A549 (cell line): ENCODE results near the gene SLC9B1. TPM values are rescaled to one million over a fixed set of nuclear protein-coding genes. Genes with fewer than 3 reads are reported as not detected.
A peak's percentile ranks its signal among the peaks of the same experiment; 100 is the strongest.

Experiments used
- ATAC-seq, 2 experiments: fragments of 200-7000 bp in 1 of 2; fragments of >200 bp in 1 of 2; cut with Nextera tagmentation in 1 of 2; cut with Tn5 transposase in 1 of 2; 3 replicates each; pipeline versions ENCODE4 v1.8.0 to v1.9.1; 2018 to 2020; ENCODE audit warnings: mild to moderate bottlenecking in 1 of 2, moderate library complexity in 1 of 2
- CTCF ChIA-PET: fragments of 300-600 bp; sonication (Branson Sonifier 250); formaldehyde crosslinking; extraction: SDS; loops from one replicate; lab custom pipeline; 2021; ENCODE audit warnings: antibody characterized with exemption, inconsistent platforms; lab: Yijun Ruan, JAX
- POLR2A ChIA-PET: fragments of 350-600 bp; formaldehyde crosslinking; extraction: SDS; loops from one replicate; lab custom pipeline; 2021; ENCODE audit warnings: antibody characterized with exemption, inconsistent platforms; lab: Yijun Ruan, JAX
- DNase-seq, 2 experiments: peaks; one replicate each; pipeline versions ENCODE4 v3.0.0 to v3.0.0-alpha.2; 2011 to 2016; ENCODE audit warnings: low read depth in 1 of 2, low spot score in 1 of 2
- FAIRE-seq: peaks from 2 replicates; lab custom pipeline; 2011; peaks lifted over from hg19 to GRCh38; lab: Jason Lieb, UNC
- H3K27ac ChIP-seq, 2 experiments: fragments of >200 bp; sonication (Bioruptor Twin); formaldehyde crosslinking; 3 replicates each; pipeline ENCODE4 v1.5.1; 2016 to 2017
- H3K4me1 ChIP-seq: fragments of >200 bp; sonication (Bioruptor Twin); formaldehyde crosslinking; 3 replicates; pipeline ENCODE4 v1.6.1; 2016
- H3K4me2 ChIP-seq: fragments of >200 bp; sonication (Bioruptor Twin); formaldehyde crosslinking; 3 replicates; pipeline ENCODE4 v1.6.1; 2016
- H3K4me3 ChIP-seq: fragments of >200 bp; sonication (Bioruptor Twin); formaldehyde crosslinking; 3 replicates; pipeline ENCODE4 v1.5.1; 2016
- H3K9me3 ChIP-seq: fragments of >200 bp; sonication (Bioruptor Twin); formaldehyde crosslinking; 3 replicates; pipeline ENCODE4 v1.6.1; 2016
- ATOH8 ChIP-seq: fragments of 250-450 bp; sonication (Bioruptor Pico); IDR thresholded peaks from 2 replicates; pipeline ENCODE4 v1.5.0; 2020; ENCODE audit warnings: low read depth, mild to moderate bottlenecking, moderate library complexity
- BHLHE40 ChIP-seq: IDR thresholded peaks from 2 replicates; pipeline ENCODE4 v1.6.1; 2012; ENCODE audit warnings: low read depth, low read length, inconsistent platforms
- CBX2 ChIP-seq: fragments of 200-600 bp; sonication (generic); IDR thresholded peaks from 2 replicates; pipeline ENCODE4 v1.6.1; 2016; ENCODE audit warnings: low read depth, mild to moderate bottlenecking, borderline replicate concordance
- CBX8 ChIP-seq: fragments of 200-600 bp; sonication (generic); IDR thresholded peaks from 2 replicates; pipeline ENCODE4 v1.6.1; 2016
- CHD4 ChIP-seq: fragments of 200-600 bp; sonication (generic); IDR thresholded peaks from 2 replicates; pipeline ENCODE4 v1.6.1; 2016; ENCODE audit warnings: antibody characterized with exemption, mild to moderate bottlenecking, borderline replicate concordance
- CTCF ChIP-seq: fragments of >200 bp; sonication (Bioruptor Twin); formaldehyde crosslinking; IDR thresholded peaks from 3 replicates; pipeline ENCODE4 v1.5.1; 2016
- ESRRA ChIP-seq: fragments of 150-350 bp; IDR thresholded peaks from 2 replicates; pipeline ENCODE4 v1.6.1; 2014; ENCODE audit warnings: mild to moderate bottlenecking, low read length, borderline replicate concordance
- FOSB ChIP-seq: fragments of 250-450 bp; sonication (Bioruptor Pico); IDR thresholded peaks from 2 replicates; pipeline ENCODE4 v1.5.0; 2020; ENCODE audit warnings: mild to moderate bottlenecking, moderate library complexity
- HES2 ChIP-seq: fragments of >200 bp; sonication (Bioruptor Twin); formaldehyde crosslinking; IDR thresholded peaks from 2 replicates; pipeline ENCODE4 v1.6.1; 2016
- HOXA7 ChIP-seq: fragments of 250-450 bp; sonication (Bioruptor Pico); IDR thresholded peaks from 2 replicates; pipeline ENCODE4 v1.5.0; 2020; ENCODE audit warnings: mild to moderate bottlenecking, moderate library complexity
- JUN ChIP-seq, 2 experiments: fragments of >200 bp; sonication (Bioruptor Twin); formaldehyde crosslinking; IDR thresholded peaks; 2 replicates in 1 of 2; 3 replicates in 1 of 2; pipeline ENCODE4 v1.6.1; 2016 to 2017
- KDM1A ChIP-seq: fragments of 200-600 bp; sonication (generic); IDR thresholded peaks from 2 replicates; pipeline ENCODE4 v1.6.1; 2016; ENCODE audit warnings: low read depth, mild to moderate bottlenecking
- MAFK ChIP-seq: fragments of 450-650 bp; IDR thresholded peaks from 2 replicates; pipeline ENCODE4 v1.6.1; 2014; ENCODE audit not compliant: partially characterized antibody
- MAX ChIP-seq: IDR thresholded peaks from 2 replicates; pipeline ENCODE4 v1.6.1; 2012
- MAZ ChIP-seq: fragments of 150-350 bp; IDR thresholded peaks from 2 replicates; pipeline ENCODE4 v1.6.1; 2014; ENCODE audit warnings: antibody characterized with exemption, low read depth, low read length, borderline replicate concordance
- MYC ChIP-seq: IDR thresholded peaks from 2 replicates; pipeline ENCODE4 v1.6.1; 2012; ENCODE audit warnings: mild to moderate bottlenecking, inconsistent platforms, low read length, improper control_type of control experiment, borderline replicate concordance
- NFE2L2 ChIP-seq: fragments of 150-350 bp; conservative IDR thresholded peaks from 2 replicates; pipeline ENCODE4 v1.6.1; 2014; ENCODE audit warnings: low read length
- NR3C1 ChIP-seq: fragments of >200 bp; sonication (Bioruptor Twin); formaldehyde crosslinking; IDR thresholded peaks from 3 replicates; pipeline ENCODE4 v1.6.1; 2017
- POLR2A ChIP-seq: IDR thresholded peaks from 2 replicates; pipeline ENCODE4 v1.6.1; 2012; ENCODE audit warnings: mild to moderate bottlenecking, low read length
- POLR2AphosphoS2 ChIP-seq: conservative IDR thresholded peaks from 2 replicates; pipeline ENCODE4 v1.6.1; 2012; ENCODE audit warnings: low read length, improper control_type of control experiment, inconsistent platforms
- RAD21 ChIP-seq, 2 experiments: fragments of >200 bp in 1 of 2; sonication (Bioruptor Twin) in 1 of 2; formaldehyde crosslinking in 1 of 2; IDR thresholded peaks in 1 of 2; conservative IDR thresholded peaks in 1 of 2; 2 replicates in 1 of 2; 3 replicates in 1 of 2; pipeline ENCODE4 v1.6.1; 2012 to 2018; ENCODE audit warnings: inconsistent platforms in 1 of 2
- RARB ChIP-seq: fragments of 250-450 bp; sonication (Bioruptor Pico); IDR thresholded peaks from 2 replicates; pipeline ENCODE4 v1.8.0; 2021; ENCODE audit warnings: mild to moderate bottlenecking, moderate library complexity
- RFX5 ChIP-seq: fragments of 450-650 bp; IDR thresholded peaks from 2 replicates; pipeline ENCODE4 v1.7.1; 2014; ENCODE audit warnings: antibody characterized with exemption, mild to moderate bottlenecking, moderate library complexity
- SMC3 ChIP-seq: fragments of >200 bp; sonication (Bioruptor Twin); formaldehyde crosslinking; IDR thresholded peaks from 3 replicates; pipeline ENCODE4 v1.6.1; 2018; ENCODE audit warnings: inconsistent platforms
- TFCP2L1 ChIP-seq: fragments of 250-450 bp; sonication (Bioruptor Pico); IDR thresholded peaks from 2 replicates; pipeline ENCODE4 v1.5.0; 2021; ENCODE audit warnings: mild to moderate bottlenecking
- TP53 ChIP-seq: fragments of 250-450 bp; sonication (Bioruptor Pico); IDR thresholded peaks from 2 replicates; pipeline ENCODE4 v1.5.0; 2021; ENCODE audit warnings: mild to moderate bottlenecking, moderate library complexity
- USF2 ChIP-seq: fragments of 450-650 bp; IDR thresholded peaks from 2 replicates; pipeline ENCODE4 v1.6.1; 2014; ENCODE audit warnings: antibody characterized with exemption
- ZC3H11A ChIP-seq: fragments of 450-650 bp; IDR thresholded peaks from 2 replicates; pipeline ENCODE4 v1.6.1; 2014; ENCODE audit warnings: antibody characterized with exemption, mild to moderate bottlenecking
- ZFP36 ChIP-seq: fragments of 450-650 bp; IDR thresholded peaks from 2 replicates; pipeline ENCODE4 v1.6.1; 2014; ENCODE audit warnings: borderline replicate concordance; ENCODE audit not compliant: partially characterized antibody
- WGBS: methylation state at CpG from one replicate; pipeline ENCODE4 v1.1.6; 2017; ENCODE audit errors: missing lambda C conversion rate; 5-methylcytosine and 5-hydroxymethylcytosine counted together
- polyA plus RNA-seq, 4 experiments: library from polyadenylated mRNA; depleted of rRNA in 3 of 4; stranded (reverse); fragments of >200 nt; fragmentation: RNase III in 1 of 4; extraction: RNeasy Plus Mini Kit Qiagen cat#74134 plus additional on column Dnase treatment in 1 of 4; gene quantifications; 2 replicates in 3 of 4; 3 replicates in 1 of 4; pipeline ENCODE4 v1.2.3, GENCODE V29; 2011 to 2017

SLC9B1 gene
- polyA plus RNA-seq, 2 of the 4 experiments (the other 2 are of a cell fraction), result 0.09 to 0.39 TPM

GRCh38 chr4:103046416-103047290 lies 27.1 kb upstream of the SLC9B1 start:
- Histone ChIP-seq H3K9me3 (no peaks in the 10 kb centered on the region), H3K27ac (no peak overlapping the region), H3K4me1 (no peaks in the 10 kb centered on the region), H3K4me2 (no peak overlapping the region), H3K4me3 (no peak overlapping the region)
- FAIRE-seq (no peak), ATAC-seq (peak; percentile 99), DNase-seq (peak; percentile 21 to 50)
- CTCF ChIA-PET, result interaction anchor here (0.6 to 1.5 kb wide), 14 partner anchors 10 to 1505 kb away, joined by 3 to 6 read pairs (median 3); no protein-coding TSS in a partner anchor
- POLR2A ChIA-PET, result no interaction called here
- TF ChIP-seq ATOH8 (CRISPR knock-in tag), result no peak
- TF ChIP-seq RAD21 (conservative IDR thresholded peaks at IDR 0.05 in 1 of 2, IDR thresholded peaks at IDR 0.05 in 1 of 2), result peak; percentile 30 to 42; a peak in 3 of 5 replicates
- TF ChIP-seq BHLHE40, result no peak
- peak; percentile 49 for TF ChIP-seq CTCF
- TF ChIP-seq HOXA7 (CRISPR knock-in tag), result no peak
- TF ChIP-seq SMC3, result 0 out of 3 replicates have a peak, but pooled peaks have one; percentile 23
- TF ChIP-seq MAX, result no peak
- TF ChIP-seq MAZ, result no peak
- TF ChIP-seq JUN (IDR thresholded peaks at IDR 0.05), result no peak
- TF ChIP-seq RARB (CRISPR knock-in tag), result no peak
- no peak for TF ChIP-seq TP53 (CRISPR knock-in tag)
- TF ChIP-seq HES2, result no peak
- no peak for TF ChIP-seq CBX2
- no peak for TF ChIP-seq USF2
- TF ChIP-seq FOSB (CRISPR knock-in tag), result no peak
- no peak for TF ChIP-seq CBX8
- TF ChIP-seq TFCP2L1, result no peak
- WGBS, result 31% methylated on average over 5 of the region's 5 CpGs

- no peak for TF ChIP-seq ESRRA
- Histone ChIP-seq H3K4me1 (no peaks in the 10 kb centered on the region), H3K4me3 (no peak overlapping the region), H3K9me3 (no peaks in the 10 kb centered on the region), H3K4me2 (no peak overlapping the region), H3K27ac (no peak overlapping the region)
- WGBS, result 53% methylated on average over 2 of the region's 2 CpGs
- ChIA-PET CTCF (interaction anchor here (1.1 to 2.0 kb wide), 5 partner anchors 8 to 56 kb away, joined by 3 to 7 read pairs (median 3); partner anchors contain the start of gene BDH2), POLR2A (no interaction called here)
- DNase-seq, result no peak
- FAIRE-seq, result no peak
- no peak for ATAC-seq
Observed at GRCh38 chr4:103044183-103044582, 24.7 kb upstream of the SLC9B1 start.

- Histone ChIP-seq H3K4me1 (no peaks in the 10 kb centered on the region), H3K4me2 (no peak overlapping the region), H3K9me3 (no peaks in the 10 kb centered on the region), H3K4me3 (no peak overlapping the region), H3K27ac (no peak overlapping the region)
- no peak for TF ChIP-seq ZFP36
- TF ChIP-seq NFE2L2, result no peak
- no peak for TF ChIP-seq MAFK
- no peak for TF ChIP-seq RFX5
- TF ChIP-seq CHD4, result no peak
- TF ChIP-seq POLR2A, result no peak
- no peak for TF ChIP-seq POLR2AphosphoS2
- TF ChIP-seq ZC3H11A, result no peak
- TF ChIP-seq NR3C1, result no peak
- no peak for TF ChIP-seq HES2
- TF ChIP-seq MYC, result no peak
- no peak for TF ChIP-seq KDM1A
- DNase-seq, result no peak
- ATAC-seq, result no peak
- 95% methylated on average over 2 of the region's 2 CpGs for WGBS
- ChIA-PET CTCF (interaction anchor here (0.6 to 1.4 kb wide), 5 partner anchors 9 to 416 kb away, joined by 3 to 6 read pairs (median 4); partner anchors contain the start of gene BDH2), POLR2A (no interaction called here)
- no peak for FAIRE-seq
Observed at GRCh38 chr4:103036169-103036568, 16.7 kb upstream of the SLC9B1 start.
